ENCODE measurements around the gene OVOL1. TPM values are rescaled to one million over a fixed set of nuclear protein-coding genes. Genes with fewer than 3 reads are reported as not detected.
A peak's percentile ranks its signal among the peaks of the same experiment; 100 is the strongest.

OVOL1 gene
- total RNA-seq, 6 experiments from 2014 or later: not detected

DNA sequence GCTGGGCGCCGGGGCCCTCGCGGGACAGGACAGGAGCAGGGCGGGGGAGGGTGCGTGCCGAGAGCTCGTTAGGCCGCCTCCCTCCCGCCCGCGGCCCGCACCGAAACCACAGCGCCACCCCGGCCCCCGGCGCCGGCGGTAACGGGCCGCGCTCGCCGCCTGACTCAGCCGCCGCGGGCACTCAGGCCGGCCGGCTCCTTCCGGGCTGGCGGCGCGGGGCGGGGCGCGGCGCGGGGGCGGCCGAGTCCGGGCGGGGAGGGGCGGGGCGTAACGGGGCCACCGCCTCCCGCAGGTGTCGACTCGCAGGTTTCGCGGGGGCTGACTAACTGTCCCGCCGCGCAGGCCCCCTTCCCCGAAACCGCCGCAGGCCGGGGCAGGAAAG, 6.1 kb upstream of the OVOL1 start, which contains the start of gene AP5B1:
TSS of gene AP5B1 (minus strand) at position 207 of the 382 bp plus-strand sequence. CDS start 385 bp downstream, outside the sequence.
- DNase-seq: peak; percentile 36

DNA sequence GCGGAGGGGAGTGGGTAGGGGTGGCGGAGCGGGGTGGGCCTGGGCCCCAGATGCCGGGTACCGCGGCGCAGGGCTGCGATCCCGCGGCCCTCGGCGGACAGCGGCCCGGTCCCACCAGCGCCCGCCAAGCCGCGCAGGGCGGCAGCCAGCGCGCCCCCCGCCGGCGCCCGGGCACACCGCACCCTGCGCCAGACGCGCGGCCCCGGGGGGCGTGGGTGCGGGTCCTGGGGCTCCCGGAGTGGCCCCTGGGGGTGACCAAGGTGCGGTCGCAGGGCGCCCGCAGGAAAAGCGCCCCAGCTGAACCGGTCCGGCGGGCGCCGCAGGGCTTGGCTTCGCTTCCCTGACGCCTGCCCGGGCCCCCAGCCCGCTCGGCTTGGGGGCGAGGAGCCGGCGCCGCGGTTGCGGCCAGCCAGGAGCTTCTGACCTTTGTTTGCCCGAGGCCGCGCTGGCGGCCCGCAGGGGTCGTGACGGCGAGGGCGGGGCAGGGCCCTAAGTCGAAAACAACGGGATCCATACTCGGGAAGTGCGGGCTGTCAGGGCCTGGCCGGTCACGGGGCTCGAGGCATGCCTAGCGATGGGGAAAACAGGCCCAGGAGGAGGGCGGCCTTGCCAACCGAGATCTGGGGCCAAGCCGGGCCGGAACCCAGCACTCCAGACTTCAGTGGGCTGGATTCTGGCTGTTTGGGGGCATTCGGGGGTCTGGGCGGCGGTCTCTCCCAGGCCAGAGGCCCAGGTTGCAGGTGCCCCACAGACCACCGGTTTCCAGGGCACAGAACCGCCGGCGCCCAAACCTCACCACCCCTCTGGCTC, 5.5 kb upstream of the OVOL1 start:
- no peaks in the 10 kb centered on the region for H3K9me3 Mint-ChIP-seq
- no peak for DNase-seq
- H3K27me3 Mint-ChIP-seq (ENCODE audit: insufficient read depth): peaks cover 16% of the 10 kb centered on the region
- no peak overlapping the region for H3K27ac Mint-ChIP-seq
- TF ChIP-seq, protein P1, sequence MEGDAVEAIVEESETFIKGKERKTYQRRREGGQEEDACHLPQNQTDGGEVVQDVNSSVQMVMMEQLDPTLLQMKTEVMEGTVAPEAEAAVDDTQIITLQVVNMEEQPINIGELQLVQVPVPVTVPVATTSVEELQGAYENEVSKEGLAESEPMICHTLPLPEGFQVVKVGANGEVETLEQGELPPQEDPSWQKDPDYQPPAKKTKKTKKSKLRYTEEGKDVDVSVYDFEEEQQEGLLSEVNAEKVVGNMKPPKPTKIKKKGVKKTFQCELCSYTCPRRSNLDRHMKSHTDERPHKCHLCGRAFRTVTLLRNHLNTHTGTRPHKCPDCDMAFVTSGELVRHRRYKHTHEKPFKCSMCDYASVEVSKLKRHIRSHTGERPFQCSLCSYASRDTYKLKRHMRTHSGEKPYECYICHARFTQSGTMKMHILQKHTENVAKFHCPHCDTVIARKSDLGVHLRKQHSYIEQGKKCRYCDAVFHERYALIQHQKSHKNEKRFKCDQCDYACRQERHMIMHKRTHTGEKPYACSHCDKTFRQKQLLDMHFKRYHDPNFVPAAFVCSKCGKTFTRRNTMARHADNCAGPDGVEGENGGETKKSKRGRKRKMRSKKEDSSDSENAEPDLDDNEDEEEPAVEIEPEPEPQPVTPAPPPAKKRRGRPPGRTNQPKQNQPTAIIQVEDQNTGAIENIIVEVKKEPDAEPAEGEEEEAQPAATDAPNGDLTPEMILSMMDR (IDR thresholded peaks at IDR 0.05): peak; percentile 37
- H3K4me3 Mint-ChIP-seq: no peak overlapping the region
- no peaks in the 10 kb centered on the region for H3K36me3 Mint-ChIP-seq (ENCODE audit: low read depth)
- no peaks in the 10 kb centered on the region for H3K4me1 Mint-ChIP-seq (ENCODE audit: low read depth)

More for the DNA sequence above, 6.1 kb upstream of the OVOL1 start, which contains the start of gene AP5B1:
- Mint-ChIP-seq H3K36me3 (ENCODE audit: low read depth) (no peaks in the 10 kb centered on the region), H3K27ac (peak within 1 kb of the TSS; percentile 85), H3K9me3 (no peaks in the 10 kb centered on the region), H3K4me3 (peak within 1 kb of the TSS; percentile 91), H3K4me1 (ENCODE audit: low read depth) (no peaks in the 10 kb centered on the region), H3K27me3 (ENCODE audit: insufficient read depth) (peaks cover 12% of the 10 kb centered on the region)
- TF ChIP-seq, protein P1 (IDR thresholded peaks at IDR 0.05): no peak

DNA sequence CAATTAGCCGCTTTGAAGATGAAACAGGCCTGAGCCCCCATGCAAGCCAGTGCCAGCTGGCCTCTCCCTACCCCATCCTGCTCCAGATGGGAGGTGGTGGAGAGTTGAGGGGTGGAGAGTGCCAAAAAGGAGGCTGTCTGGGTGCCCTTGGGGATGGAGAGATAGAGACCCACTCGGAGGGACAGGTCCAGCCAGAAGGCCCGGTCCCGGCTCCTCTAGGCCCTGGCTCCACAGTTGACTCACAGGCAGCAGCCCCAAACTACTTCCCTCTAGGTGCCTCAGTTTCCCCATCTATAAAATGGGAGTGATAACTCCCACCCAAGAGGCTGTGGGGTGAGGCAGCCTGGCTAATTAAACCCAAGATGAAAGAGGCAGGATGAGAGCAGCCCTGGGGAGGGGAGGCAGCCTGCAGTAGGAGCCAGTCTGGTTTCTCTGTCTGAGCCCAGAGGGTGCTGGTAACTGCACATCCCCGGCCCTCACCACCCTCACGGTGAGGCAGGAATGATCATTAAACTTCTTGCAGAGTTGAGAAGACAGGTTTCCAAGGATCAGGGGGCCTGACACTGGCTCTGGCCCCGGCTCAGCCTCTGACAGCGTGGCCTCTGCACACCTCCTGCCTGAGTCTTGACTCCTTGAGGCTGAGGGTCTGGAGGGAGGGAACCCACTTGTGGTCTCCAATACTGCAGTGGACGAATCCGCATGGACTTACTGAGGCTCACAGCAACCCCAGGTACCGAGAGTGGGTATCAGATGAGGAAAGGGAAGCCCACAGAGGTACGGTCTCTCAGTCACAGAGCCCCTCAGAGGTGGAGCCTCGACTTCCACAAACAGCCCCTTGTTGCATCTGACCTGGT, 4.7 kb upstream of the OVOL1 start:
- no peaks in the 10 kb centered on the region for H3K4me1 Mint-ChIP-seq (ENCODE audit: low read depth)
- H3K27me3 Mint-ChIP-seq (ENCODE audit: insufficient read depth): peaks cover 17% of the 10 kb centered on the region
- no peaks in the 10 kb centered on the region for H3K9me3 Mint-ChIP-seq
- no peak overlapping the region for H3K27ac Mint-ChIP-seq
- no peak for DNase-seq
- no peak overlapping the region for H3K4me3 Mint-ChIP-seq
- no peaks in the 10 kb centered on the region for H3K36me3 Mint-ChIP-seq (ENCODE audit: low read depth)
- TF ChIP-seq, protein P1 (IDR thresholded peaks at IDR 0.05): no peak

DNA sequence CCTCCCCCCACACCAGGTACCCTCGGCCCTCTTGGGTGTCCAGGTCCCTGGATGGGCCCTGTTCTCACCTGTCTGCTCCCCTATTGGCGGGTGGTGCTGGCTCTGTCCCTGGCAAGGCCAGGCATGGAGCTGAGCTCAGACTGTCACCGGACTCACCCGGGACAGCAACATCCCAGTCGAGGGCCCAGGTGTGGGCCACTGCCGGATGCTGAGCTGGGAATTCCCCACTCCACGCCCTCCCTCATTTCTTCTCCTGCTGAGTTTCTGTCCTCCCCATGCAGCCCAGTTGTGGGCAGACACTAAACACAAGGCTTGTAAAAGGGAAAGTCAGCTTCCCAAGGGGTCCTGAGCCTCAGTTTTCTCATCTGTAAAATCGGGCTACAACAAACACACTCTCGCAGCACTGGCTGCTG, 4.0 kb upstream of the OVOL1 start:
- H3K4me1 Mint-ChIP-seq (ENCODE audit: low read depth): no peaks in the 10 kb centered on the region
- H3K9me3 Mint-ChIP-seq: no peaks in the 10 kb centered on the region
- DNase-seq: no peak
- H3K36me3 Mint-ChIP-seq (ENCODE audit: low read depth): no peaks in the 10 kb centered on the region
- no peak overlapping the region for H3K4me3 Mint-ChIP-seq
- TF ChIP-seq, protein P1 (IDR thresholded peaks at IDR 0.05): no peak
- H3K27ac Mint-ChIP-seq: no peak overlapping the region
- peaks cover 21% of the 10 kb centered on the region for H3K27me3 Mint-ChIP-seq (ENCODE audit: insufficient read depth)

DNA sequence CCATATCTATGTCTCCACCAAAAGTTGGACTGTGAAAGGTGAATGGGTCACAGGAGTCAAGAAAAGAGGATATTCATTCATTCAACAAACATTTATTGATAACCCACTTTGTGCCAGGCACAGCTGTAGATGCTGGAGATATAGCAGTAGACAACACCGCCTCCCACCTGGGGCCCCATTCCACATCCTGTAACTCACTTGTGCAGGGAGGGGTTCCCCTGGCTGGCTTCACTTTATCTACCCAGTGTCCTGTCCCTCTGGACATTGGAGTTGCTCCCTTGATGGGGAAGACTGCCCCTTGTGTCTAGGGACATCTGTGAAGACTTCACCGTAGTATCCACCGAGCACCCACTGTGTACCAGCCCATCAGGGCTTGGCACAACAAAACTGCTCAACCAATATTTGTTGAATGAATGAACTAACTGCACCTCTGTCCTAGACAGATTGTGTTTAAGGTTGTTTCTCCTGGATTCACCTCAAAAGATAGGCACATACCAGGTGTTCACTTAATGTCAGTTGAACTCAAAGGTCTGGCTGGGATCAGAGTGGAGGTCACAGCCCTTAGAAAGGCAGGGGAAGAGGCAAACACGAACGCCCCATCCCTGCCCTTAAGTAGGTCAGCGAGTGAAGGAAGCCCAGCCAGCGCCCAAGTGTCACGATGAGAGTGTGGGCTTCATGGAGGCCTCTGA, 1.4 kb upstream of the OVOL1 start:
- Mint-ChIP-seq H3K4me3 (no peak overlapping the region), H3K27me3 (ENCODE audit: insufficient read depth) (peaks cover 30% of the 10 kb centered on the region), H3K9me3 (no peaks in the 10 kb centered on the region), H3K4me1 (ENCODE audit: low read depth) (no peaks in the 10 kb centered on the region), H3K36me3 (ENCODE audit: low read depth) (no peaks in the 10 kb centered on the region), H3K27ac (no peak overlapping the region)
- DNase-seq: no peak
- TF ChIP-seq, protein P1 (IDR thresholded peaks at IDR 0.05): no peak
